CD14-positive monocyte (primary cell): ENCODE measurements around the gene MEGF6. TPM values are rescaled to one million over a fixed set of nuclear protein-coding genes. Genes with fewer than 3 reads are reported as not detected.
"Not testable (repeated sequence)": the region's sequence is repeated elsewhere in the genome, so short reads cannot be mapped to it uniquely, and the experiment has no call there.

Experiments used
- DNase-seq, 3 donors: peaks; one replicate each; pipeline ENCODE4 v3.0.0-alpha.2; 2011 to 2022
- H2AFZ ChIP-seq: 2 replicates; pipeline ENCODE4 v1.6.0; 2012; ENCODE audit warnings: mild to moderate bottlenecking, low read depth, low read length, inconsistent platforms; ENCODE audit not compliant: insufficient read depth, poor library complexity, severe bottlenecking
- H3K27ac ChIP-seq, 2 donors: 1 replicate in 1 of 2; 2 replicates in 1 of 2; pipeline ENCODE4 v1.5.1; 2012 to 2013; ENCODE audit warnings: low read length in 2 of 2, control low read depth in 1 of 2, inconsistent platforms in 1 of 2, low read depth in 1 of 2, mild to moderate bottlenecking in 1 of 2
- H3K27me3 ChIP-seq, 2 donors: one replicate each; pipeline versions ENCODE4 v1.6.0 to v1.6.1; 2011 to 2013; ENCODE audit warnings: low read length in 2 of 2; ENCODE audit not compliant: control insufficient read depth in 2 of 2, insufficient read depth in 2 of 2
- H3K36me3 ChIP-seq, 2 donors: replicated peaks in 1 of 2; 1 replicate in 1 of 2; 2 replicates in 1 of 2; pipeline versions ENCODE4 v1.5.1 to v1.6.1; 2012 to 2013; ENCODE audit warnings: low read length in 2 of 2, control low read depth in 1 of 2, inconsistent platforms in 1 of 2, mild to moderate bottlenecking in 1 of 2; ENCODE audit not compliant: insufficient read depth in 2 of 2, control insufficient read depth in 1 of 2
- H3K4me1 ChIP-seq, 2 donors: 1 replicate in 1 of 2; 2 replicates in 1 of 2; pipeline versions ENCODE4 v1.5.1 to v1.6.1; 2012 to 2013; ENCODE audit warnings: low read length in 2 of 2, control low read depth in 1 of 2, inconsistent platforms in 1 of 2, mild to moderate bottlenecking in 1 of 2, moderate library complexity in 1 of 2; ENCODE audit not compliant: insufficient read depth in 2 of 2, control insufficient read depth in 1 of 2
- H3K4me2 ChIP-seq: replicated peaks from 2 replicates; pipeline ENCODE3; 2012; ENCODE audit warnings: low read length, moderate library complexity, mild to moderate bottlenecking; ENCODE audit not compliant: poor library complexity, severe bottlenecking; ENCODE audit errors: extremely low read depth
- H3K4me3 ChIP-seq, 3 experiments: fragments of 200-600 bp in 1 of 3; sonication (generic) in 1 of 3; replicated peaks in 1 of 3; 1 replicate in 2 of 3; 2 replicates in 1 of 3; pipeline ENCODE4 v1.5.1; 2011 to 2013; ENCODE audit warnings: low read length in 3 of 3, mild to moderate bottlenecking in 3 of 3, control low read depth in 2 of 3, low read depth in 2 of 3, inconsistent platforms in 1 of 3, moderate library complexity in 1 of 3
- H3K79me2 ChIP-seq: 2 replicates; pipeline ENCODE4 v1.6.0; 2012; ENCODE audit warnings: mild to moderate bottlenecking, control low read depth, inconsistent platforms, low read length, moderate library complexity; ENCODE audit not compliant: insufficient read depth
- H3K9ac ChIP-seq: 2 replicates; pipeline ENCODE4 v1.6.0; 2017; ENCODE audit warnings: low read length, mild to moderate bottlenecking; ENCODE audit not compliant: insufficient read depth, poor library complexity, severe bottlenecking
- H3K9me3 ChIP-seq, 2 donors: replicated peaks in 1 of 2; 1 replicate in 1 of 2; 2 replicates in 1 of 2; pipeline versions ENCODE4 v1.5.1 to v1.6.1; 2012 to 2013; ENCODE audit warnings: low read length in 2 of 2, control low read depth in 1 of 2; ENCODE audit not compliant: control insufficient read depth in 1 of 2, insufficient read depth in 1 of 2
- H4K20me1 ChIP-seq: 2 replicates; pipeline ENCODE4 v1.6.0; 2012; ENCODE audit warnings: mild to moderate bottlenecking, low read length, control low read depth, moderate library complexity; ENCODE audit not compliant: insufficient read depth
- H3K27ac Mint-ChIP-seq, 7 donors: one replicate each; pipeline ENCODE4 v1.8.0; 2020; ENCODE audit warnings: mild to moderate bottlenecking in 7 of 7, mixed read lengths in 7 of 7, moderate library complexity in 6 of 7, inconsistent platforms in 2 of 7
- H3K27me3 Mint-ChIP-seq, 3 donors: one replicate each; pipeline ENCODE4 v1.8.0; 2021 to 2022; ENCODE audit warnings: low read depth in 3 of 3, mild to moderate bottlenecking in 3 of 3, mixed read lengths in 3 of 3, moderate library complexity in 3 of 3, inconsistent platforms in 1 of 3
- H3K36me3 Mint-ChIP-seq, 2 donors: one replicate each; pipeline ENCODE4 v1.8.0; 2020; ENCODE audit warnings: mixed read lengths in 2 of 2, inconsistent platforms in 1 of 2, mild to moderate bottlenecking in 1 of 2
- H3K4me1 Mint-ChIP-seq: one replicate; pipeline ENCODE4 v1.8.0; 2020; ENCODE audit warnings: mild to moderate bottlenecking, mixed read lengths
- H3K4me3 Mint-ChIP-seq, 2 donors: one replicate each; pipeline ENCODE4 v1.8.0; 2020; ENCODE audit warnings: mild to moderate bottlenecking in 2 of 2, mixed read lengths in 2 of 2, moderate library complexity in 1 of 2
- H3K9me3 Mint-ChIP-seq, 7 donors: one replicate each; pipeline ENCODE4 v1.8.0; 2020 to 2022; ENCODE audit warnings: mixed read lengths in 7 of 7, mild to moderate bottlenecking in 6 of 7, moderate library complexity in 6 of 7, inconsistent platforms in 2 of 7
- WGBS: methylation state at CpG from one replicate; pipeline ENCODE4 v1.1.5; 2013; ENCODE audit warnings: missing lambda C conversion rate; ENCODE audit not compliant: insufficient coverage; 5-methylcytosine and 5-hydroxymethylcytosine counted together
- intact Hi-C, 2 donors: fragments of 100-400 bp; cut with micrococcal nuclease; formaldehyde crosslinking; loops; one replicate each; pipeline versions ENCODE4 v1.15.0 to v1.15.1; 2023
- polyA plus RNA-seq, 3 donors: library from polyadenylated mRNA; depleted of rRNA in 1 of 3; unstranded in 2 of 3; stranded (reverse) in 1 of 3; fragments of 300-500 nt in 2 of 3; fragments of >200 nt in 1 of 3; fragmentation: Illumina TruSeq in 2 of 3; gene quantifications; 1 replicate in 2 of 3; 2 replicates in 1 of 3; pipeline ENCODE4 v1.2.3, GENCODE V29; 2012 to 2021
- TF ChIP-seq, protein P1 (sequence below): fragments of 200-600 bp; IDR thresholded peaks from one replicate; pipeline ENCODE4 v1.8.0; 2022; ENCODE audit warnings: antibody characterized with exemption, mild to moderate bottlenecking

Gene MEGF6
- polyA plus RNA-seq, 3 donors = 0.39 to 3.8 (median 1.2) TPM

DNA sequence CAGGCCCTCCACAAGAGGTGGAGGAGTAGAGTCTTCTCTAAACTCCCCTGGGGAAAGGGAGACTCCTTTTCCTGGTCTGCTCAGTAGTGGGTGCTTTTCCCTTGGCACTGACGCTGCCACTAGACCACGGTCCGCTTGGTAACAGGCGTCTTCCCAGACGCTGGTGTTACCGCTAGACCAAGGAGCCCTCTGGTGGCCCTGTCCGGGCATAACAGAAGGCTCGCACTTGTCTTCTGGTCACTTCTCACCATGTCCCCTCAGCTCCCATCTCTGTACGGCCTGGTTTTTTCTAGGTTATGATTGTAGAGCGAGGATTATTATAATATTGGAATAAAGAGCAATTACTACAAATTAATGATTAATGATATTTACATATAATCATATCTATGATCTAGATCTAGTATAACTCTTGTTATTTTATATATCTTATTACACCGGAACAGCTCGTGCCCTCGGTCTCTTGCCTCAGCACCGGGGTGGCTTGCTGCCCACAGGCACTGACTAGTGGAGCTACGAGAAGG is 9.9 kb upstream of the MEGF6 start:
- H3K9me3 ChIP-seq, H3K9ac ChIP-seq, H3K27ac Mint-ChIP-seq, H3K4me3 ChIP-seq, H3K4me2 ChIP-seq, H2AFZ ChIP-seq, H3K9me3 Mint-ChIP-seq, H3K27ac ChIP-seq, H3K4me3 Mint-ChIP-seq, H3K27me3 ChIP-seq, H3K36me3 ChIP-seq: not testable (repeated sequence)
- H4K20me1 ChIP-seq = peaks cover 17% of the 10 kb centered on the region
- WGBS = 50% methylated on average over 3 of the region's 15 CpGs
- intact Hi-C loops = loop anchor here in 1 of 2 donors (10.0 kb wide), 2 partner anchors 154 to 284 kb away; partner anchors contain the start of genes C1orf174 and SMIM1
- H3K4me1 ChIP-seq = peaks cover 37 to 46% of the 10 kb centered on the region in 2 donors
- DNase-seq = peak in 2 of 3 donors; percentile 28 to 59
- Mint-ChIP-seq H3K27me3 (peaks cover 2 to 22% (median 7%) of the 10 kb centered on the region in 3 donors), H3K4me1 (peaks cover 50% of the 10 kb centered on the region), H3K36me3 (peaks cover 9 to 11% of the 10 kb centered on the region in 2 donors)
- peaks cover 18% of the 10 kb centered on the region for H3K79me2 ChIP-seq
- TF ChIP-seq, protein P1, sequence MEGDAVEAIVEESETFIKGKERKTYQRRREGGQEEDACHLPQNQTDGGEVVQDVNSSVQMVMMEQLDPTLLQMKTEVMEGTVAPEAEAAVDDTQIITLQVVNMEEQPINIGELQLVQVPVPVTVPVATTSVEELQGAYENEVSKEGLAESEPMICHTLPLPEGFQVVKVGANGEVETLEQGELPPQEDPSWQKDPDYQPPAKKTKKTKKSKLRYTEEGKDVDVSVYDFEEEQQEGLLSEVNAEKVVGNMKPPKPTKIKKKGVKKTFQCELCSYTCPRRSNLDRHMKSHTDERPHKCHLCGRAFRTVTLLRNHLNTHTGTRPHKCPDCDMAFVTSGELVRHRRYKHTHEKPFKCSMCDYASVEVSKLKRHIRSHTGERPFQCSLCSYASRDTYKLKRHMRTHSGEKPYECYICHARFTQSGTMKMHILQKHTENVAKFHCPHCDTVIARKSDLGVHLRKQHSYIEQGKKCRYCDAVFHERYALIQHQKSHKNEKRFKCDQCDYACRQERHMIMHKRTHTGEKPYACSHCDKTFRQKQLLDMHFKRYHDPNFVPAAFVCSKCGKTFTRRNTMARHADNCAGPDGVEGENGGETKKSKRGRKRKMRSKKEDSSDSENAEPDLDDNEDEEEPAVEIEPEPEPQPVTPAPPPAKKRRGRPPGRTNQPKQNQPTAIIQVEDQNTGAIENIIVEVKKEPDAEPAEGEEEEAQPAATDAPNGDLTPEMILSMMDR = peak; percentile 77

DNA sequence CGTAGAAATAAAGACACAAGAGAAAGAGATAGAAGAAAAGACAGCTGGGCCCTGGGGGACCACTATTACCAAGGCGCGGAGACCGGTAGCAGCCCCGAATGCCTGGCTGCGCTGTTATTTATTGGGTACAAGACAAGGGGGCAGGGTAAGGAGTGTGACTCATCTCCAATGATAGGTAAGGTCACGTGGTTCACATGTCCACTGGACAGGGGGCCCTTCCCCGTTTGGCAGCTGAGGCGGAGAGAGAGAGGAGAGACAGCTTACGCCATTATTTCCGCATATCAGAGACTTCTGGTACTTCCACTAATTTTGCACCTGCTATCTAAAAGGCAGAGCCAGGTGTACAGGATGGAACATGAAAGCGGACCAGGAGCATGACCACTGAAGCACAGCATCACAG is 9.4 kb upstream of the MEGF6 start:
- H3K79me2 ChIP-seq = peaks cover 13% of the 10 kb centered on the region
- no peak overlapping the region for H3K27ac ChIP-seq
- DNase-seq = no peak
- H3K27me3 ChIP-seq = no peaks in the 10 kb centered on the region
- 89% methylated on average over 5 of the region's 12 CpGs for WGBS
- H3K27ac Mint-ChIP-seq = no peak overlapping the region
- no peak overlapping the region for H3K9ac ChIP-seq
- H3K4me1 Mint-ChIP-seq = peaks cover 45% of the 10 kb centered on the region
- TF ChIP-seq, protein P1 = no peak
- no peak overlapping the region for H2AFZ ChIP-seq
- H3K4me3 ChIP-seq = no peak overlapping the region
- H3K9me3 Mint-ChIP-seq = peaks cover 0 to 1% (median 0%) of the 10 kb centered on the region in 7 donors
- H3K36me3 ChIP-seq = no peaks in the 10 kb centered on the region
- H3K4me1 ChIP-seq = peaks cover 32 to 42% of the 10 kb centered on the region in 2 donors
- peaks cover 2 to 22% (median 7%) of the 10 kb centered on the region in 3 donors for H3K27me3 Mint-ChIP-seq
- H3K4me2 ChIP-seq = no peak overlapping the region
- intact Hi-C loops = loop anchor here in 1 of 2 donors (10.0 kb wide), 2 partner anchors 154 to 284 kb away; partner anchors contain the start of genes C1orf174 and SMIM1
- H3K9me3 ChIP-seq = no peaks in the 10 kb centered on the region
- peaks cover 15% of the 10 kb centered on the region for H4K20me1 ChIP-seq
- H3K36me3 Mint-ChIP-seq = peaks cover 5 to 7% of the 10 kb centered on the region in 2 donors
- no peak overlapping the region for H3K4me3 Mint-ChIP-seq
